NCI-H1048 (cell line): ENCODE data around the gene OR11H1.
"Not testable (repeated sequence)": the region's sequence is repeated elsewhere in the genome, so short reads cannot be mapped to it uniquely, and the experiment has no call there.

Experiments used
- DNase-seq: peaks from one replicate; lab custom pipeline; 2025; lab: John Stamatoyannopoulos, UW

Gene OR11H1, protein sequence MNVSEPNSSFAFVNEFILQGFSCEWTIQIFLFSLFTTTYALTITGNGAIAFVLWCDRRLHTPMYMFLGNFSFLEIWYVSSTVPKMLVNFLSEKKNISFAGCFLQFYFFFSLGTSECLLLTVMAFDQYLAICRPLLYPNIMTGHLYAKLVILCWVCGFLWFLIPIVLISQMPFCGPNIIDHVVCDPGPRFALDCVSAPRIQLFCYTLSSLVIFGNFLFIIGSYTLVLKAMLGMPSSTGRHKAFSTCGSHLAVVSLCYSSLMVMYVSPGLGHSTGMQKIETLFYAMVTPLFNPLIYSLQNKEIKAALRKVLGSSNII

GRCh38 chr22:15527892-15528291 lies at the start of gene OR11H1:
TSS of gene OR11H1 (plus strand) at chr22:15528192. CDS start at chr22:15528192, 0 bp downstream.
- not testable (repeated sequence) for DNase-seq

- DNase-seq, result not testable (repeated sequence)
These were observed 18.0 kb upstream of the OR11H1 start for GRCh38 chr22:15509967-15510366.

DNA sequence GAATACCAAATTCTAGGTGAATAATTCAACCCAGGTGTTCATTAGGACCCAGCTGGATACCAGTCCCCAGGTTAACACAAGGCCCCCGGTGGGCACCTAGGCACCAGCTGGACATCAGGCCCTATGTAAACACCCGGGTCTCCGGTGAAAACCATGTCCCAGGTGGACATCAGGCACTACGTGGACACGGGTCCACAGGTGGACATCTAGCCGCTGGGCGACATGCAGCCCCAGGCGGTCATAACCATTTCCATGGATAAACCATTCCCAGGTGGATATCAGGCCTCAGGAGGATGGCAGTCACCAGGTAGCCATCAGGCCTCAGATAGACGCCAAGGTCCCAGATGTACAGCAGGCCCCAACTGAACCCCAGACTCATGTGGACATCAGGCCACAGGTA lies 12.1 kb upstream of the OR11H1 start:
- not testable (repeated sequence) for DNase-seq

- not testable (repeated sequence) for DNase-seq
These were observed 25.8 kb downstream of the OR11H1 start for GRCh38 chr22:15553767-15554166.

GRCh38 chr22:15563461-15563860 lies 35.5 kb downstream of the OR11H1 start:
- not testable (repeated sequence) for DNase-seq

- not testable (repeated sequence) for DNase-seq
These were observed 37.1 kb downstream of the OR11H1 start for GRCh38 chr22:15565063-15565462.
